ENCODE data around the gene WDR44.

- TF ChIP-seq CTCF (conservative IDR thresholded peaks at IDR 0.05; ENCODE audit: low read depth, low read length) (no peak), EZH2phosphoT487 (IDR thresholded peaks at IDR 0.05; ENCODE audit: borderline replicate concordance, low read length) (no peak), EZH2 (IDR thresholded peaks at IDR 0.05; ENCODE audit: low read length, unreplicated experiment) (no peak)
Measured at GRCh38 chrX:118367338-118367737, 21.4 kb downstream of the WDR44 start.

Measured in PC-3 (cell line).